CD4-positive, alpha-beta T cell treated with Interleukin-6 for 4 hours (primary cell): ENCODE data around the gene TOGARAM2.

ENCODE experiments used
- DNase-seq: peaks from one replicate; pipeline ENCODE4 v3.0.0-alpha.2; 2020; ENCODE audit warnings: mixed read lengths

Gene TOGARAM2

GRCh38 chr2:29057006-29057405 is 75.9 kb downstream of the TOGARAM2 start:
- no peak for DNase-seq

DNA sequence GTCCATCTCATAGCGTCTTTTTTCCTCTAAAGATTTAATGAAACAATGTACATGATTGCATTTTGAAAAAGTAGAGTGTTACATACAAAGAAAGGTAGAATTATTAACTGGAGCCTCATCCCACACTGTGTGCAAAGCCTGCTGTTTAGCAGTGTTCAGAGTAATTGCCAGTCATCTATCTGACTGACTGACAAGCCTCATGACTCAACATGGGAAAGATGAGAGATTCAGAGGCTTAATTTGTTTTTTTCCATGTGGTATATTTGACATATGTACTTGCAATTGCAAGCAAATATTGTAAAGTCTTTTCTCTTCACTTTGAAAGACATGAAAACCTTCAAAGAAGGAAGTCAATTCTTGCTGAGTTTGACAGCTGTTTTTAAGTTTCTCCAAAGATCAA is 78.5 kb downstream of the TOGARAM2 start:
- no peak for DNase-seq

- DNase-seq, result no peak
Measured at GRCh38 chr2:29060441-29060840, 79.3 kb downstream of the TOGARAM2 start.

DNA sequence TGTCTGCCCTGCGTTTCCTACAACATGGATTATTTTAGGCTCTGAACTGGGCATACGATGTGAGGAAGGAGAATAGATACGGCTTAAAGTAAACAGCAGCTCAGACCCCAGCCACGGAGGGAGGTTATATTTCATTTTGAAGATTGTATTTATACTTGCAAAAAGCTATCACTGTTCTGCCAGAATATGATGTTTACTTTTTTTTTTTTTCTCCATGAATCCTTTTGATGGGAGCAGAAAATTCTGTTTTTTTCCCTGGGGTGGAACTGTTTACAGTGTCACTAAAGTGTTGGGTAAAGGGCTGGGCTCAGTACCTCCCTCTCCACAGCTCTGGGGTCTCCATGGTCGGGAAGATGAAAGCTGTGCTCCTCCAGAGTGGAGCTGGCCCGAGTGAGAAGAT is 80.1 kb downstream of the TOGARAM2 start:
- no peak for DNase-seq

GRCh38 chr2:29061616-29062015 is 80.5 kb downstream of the TOGARAM2 start:
- DNase-seq, result no peak

DNA sequence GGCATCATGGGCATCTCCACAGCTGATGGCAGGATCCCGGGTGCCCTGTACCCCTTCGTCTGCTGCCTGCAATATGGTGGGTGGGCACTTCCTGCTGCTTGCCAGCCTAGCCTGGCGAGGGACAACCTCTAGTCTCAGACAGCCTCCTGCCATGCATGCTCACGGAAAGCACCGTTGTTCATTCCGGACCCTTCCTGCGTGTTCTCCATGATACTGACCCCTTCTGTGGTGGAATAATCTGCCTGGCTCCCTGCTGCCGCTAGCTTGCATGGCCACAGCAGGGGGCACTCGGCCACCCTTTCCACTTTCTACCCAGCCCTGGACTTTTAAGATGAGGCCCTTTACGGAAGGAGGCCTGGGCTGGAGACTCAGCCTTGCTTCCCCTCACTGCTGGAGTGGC is 81.3 kb downstream of the TOGARAM2 start:
- DNase-seq, result no peak

DNA sequence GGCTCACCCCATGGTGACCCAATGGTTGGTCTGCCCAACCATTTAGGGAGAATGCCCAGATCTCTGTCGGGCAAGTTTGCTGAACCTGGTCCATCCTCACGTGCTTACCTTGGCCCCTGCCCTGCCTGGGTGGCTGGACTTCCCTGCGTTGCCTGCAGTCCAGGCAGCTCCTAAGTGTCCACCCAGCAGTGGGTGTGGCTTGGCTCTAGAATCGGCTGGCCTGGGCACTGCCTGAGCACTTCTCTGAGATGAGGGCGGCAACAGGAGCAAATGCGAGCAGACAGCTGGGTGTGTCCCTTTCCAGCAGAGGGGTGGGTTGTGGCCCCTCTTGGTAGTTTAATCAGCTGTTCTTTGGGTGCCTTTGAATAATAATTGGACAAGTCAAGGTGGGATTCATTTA is 82.0 kb downstream of the TOGARAM2 start:
- no peak for DNase-seq

DNA sequence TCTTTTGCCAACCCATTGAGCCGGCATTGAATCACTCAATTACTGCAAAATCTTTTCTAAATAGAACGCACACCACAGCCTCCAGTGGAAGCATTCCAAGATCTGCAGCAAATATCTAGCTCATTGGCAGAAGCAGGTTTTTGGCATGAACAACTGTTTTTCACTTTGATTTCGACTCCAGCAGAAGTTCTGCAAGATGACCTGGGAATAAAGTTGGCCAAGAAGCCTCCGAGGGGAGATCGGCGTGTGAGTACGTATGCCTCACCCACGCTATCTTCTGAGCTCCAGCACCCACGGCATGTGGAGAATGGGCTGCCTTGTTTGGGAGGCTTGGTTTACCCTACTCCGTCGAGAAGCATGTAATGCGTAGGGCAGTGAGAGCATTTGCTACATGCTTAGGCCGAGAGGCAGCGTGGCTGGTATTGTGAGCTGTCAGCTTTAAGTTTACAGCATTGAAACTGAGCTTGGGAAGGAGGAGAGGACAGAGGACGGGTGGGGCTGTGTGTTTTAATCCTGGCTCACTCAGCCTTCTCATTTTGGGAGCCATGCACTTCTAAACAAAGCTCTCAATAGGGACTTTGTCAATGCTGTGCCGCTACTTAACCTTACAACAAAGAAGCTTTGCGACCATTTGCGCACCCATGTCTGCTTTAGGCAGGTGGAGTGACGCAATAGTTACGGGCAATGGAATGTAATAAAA is 82.7 kb downstream of the TOGARAM2 start:
- DNase-seq, result no peak

- DNase-seq, result no peak
Measured at GRCh38 chr2:29064346-29064715, 83.2 kb downstream of the TOGARAM2 start.

DNA sequence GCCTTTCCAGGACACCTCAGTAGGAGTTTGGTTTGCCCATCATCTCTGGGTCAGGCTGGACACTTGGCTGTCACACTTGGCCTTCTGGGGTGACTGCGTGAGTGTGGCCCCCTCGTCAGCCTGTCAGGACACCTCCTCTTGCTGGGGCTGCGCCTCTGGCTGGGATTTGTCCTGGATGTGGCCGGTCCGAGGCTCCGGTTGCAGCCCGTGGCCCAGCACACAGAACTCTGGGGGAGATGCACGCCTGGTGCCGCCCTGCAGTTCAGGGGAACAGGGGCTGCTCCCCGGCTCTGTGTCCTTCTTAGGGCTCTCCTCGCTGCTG is 83.6 kb downstream of the TOGARAM2 start:
- DNase-seq, result no peak

DNA sequence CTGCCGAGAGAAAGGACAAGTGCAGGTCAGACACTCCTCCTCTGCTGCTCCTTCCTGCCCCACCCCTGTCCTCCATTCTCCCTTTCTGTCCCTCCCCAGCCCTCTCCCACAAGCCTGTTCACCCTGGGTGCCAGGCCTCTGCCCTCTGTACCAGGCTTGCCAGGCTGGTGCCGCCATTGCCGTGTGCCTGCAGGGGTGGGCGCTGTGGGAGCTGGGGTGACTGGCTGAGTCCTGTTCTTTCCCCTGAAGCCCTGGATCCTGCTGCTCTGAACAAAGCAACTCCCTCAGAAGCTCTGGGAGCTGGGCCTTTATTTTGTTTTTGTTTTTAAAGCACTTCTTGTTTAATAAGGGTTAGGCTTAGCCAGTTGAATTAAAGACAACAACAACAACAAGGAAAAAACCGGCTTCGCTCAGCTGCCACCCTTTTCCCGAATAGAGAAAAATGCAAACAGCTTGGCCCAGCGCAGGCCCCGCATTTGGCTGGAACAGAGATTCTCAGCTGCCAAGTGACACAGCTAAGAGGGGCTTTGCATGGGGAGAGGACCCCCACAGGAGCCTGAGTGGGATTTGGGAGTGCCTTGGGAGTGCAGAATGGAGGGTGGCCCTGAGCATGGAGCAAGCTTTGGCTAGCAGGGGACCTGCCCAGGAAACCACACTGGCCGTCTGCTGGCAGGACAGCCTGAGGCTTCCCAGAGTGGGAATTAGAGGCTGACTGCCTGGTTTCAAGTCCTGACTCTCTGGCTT is 84.1 kb downstream of the TOGARAM2 start:
- no peak for DNase-seq

DNA sequence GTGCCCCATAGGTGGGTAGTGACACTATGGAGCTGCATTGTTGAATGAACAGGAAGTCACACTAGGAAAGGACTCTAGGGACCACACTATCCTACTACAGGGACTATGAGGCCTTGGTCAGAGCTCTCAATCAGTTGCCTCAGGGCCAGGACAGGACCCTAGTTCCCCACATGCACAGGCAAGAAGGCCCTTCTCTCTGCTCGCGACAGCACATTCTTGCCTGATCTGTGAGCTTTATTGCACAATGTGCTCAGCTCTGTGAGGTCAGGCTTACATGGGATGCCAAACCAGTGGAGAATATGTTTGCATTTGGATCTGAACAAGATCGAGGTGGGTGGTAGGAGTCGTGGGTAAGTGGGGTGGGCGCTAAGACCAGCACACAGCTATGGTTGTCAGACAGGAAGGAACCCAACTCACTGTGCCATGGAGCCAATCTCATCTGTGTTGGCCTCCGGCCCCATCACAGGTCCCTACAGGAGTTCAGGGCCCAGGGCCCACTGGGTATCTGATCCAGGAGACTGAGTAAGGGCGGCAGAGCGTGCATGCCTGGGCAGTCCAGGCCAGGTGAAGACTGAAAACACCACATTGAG is 85.3 kb downstream of the TOGARAM2 start:
- DNase-seq, result no peak

- no peak for DNase-seq
Measured at GRCh38 chr2:29066997-29067605, 86.0 kb downstream of the TOGARAM2 start.

DNA sequence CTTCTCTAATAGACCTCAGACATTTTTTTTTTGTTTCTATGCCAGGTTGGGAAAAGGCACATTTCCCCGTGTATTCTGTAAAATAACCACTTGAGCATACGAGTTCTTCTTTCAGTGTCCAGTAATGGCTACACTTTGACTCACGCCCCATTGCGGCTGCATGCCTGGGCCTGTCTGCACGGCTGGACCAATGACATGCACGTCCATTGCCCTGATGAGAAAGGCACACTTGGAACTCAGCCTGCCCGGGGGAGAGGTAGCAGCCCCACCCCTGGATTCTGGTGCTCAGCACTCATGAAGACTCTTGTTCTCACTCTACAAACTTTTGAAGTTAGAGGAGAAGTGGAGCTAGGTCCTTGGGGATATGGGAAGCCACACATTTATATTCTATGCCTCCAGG is 87.4 kb downstream of the TOGARAM2 start:
- DNase-seq, result no peak

DNA sequence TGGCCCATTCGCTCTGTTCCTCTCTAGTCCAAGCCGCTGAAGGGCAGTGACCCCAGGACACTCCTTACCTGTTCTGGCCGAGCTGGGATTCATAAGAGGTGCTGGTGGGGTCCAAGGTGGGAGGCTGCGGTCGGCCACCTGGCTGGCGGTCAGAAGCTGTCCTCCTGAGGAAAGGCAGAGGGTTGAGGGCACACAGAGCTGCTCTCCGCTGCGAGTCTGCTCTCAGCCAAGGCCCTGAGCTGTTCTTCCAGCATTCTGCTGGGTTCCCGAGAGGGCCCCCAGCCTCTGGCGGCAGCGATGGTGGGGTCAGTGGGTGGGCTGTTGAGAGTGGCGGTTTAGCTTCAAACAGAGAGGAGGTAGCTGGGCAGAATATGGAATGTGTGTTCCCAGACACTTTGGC is 89.4 kb downstream of the TOGARAM2 start:
- DNase-seq, result no peak

GRCh38 chr2:29071032-29071975 is 90.2 kb downstream of the TOGARAM2 start:
- no peak for DNase-seq

DNA sequence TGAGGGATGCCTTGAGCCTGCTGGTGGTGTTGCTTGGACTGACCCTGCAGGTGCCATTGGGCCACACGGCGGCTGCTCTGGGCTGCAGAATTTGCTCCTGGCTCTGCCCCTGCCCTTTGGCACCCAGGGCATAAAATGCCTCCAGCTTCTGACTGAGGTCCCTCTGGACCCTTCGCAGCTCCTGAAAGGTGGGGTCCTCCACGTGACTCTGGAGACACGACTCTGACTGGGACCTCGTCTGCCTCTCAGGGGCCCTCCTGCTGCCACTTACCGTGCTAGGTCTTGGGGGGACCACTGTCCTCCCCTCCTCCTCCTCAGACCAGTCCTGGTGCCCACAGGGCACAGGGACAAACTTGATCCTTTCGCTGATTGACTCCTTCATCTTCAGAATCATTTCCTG is 91.2 kb downstream of the TOGARAM2 start:
- DNase-seq, result no peak

- no peak for DNase-seq
Measured at GRCh38 chr2:29072971-29073725, 92.0 kb downstream of the TOGARAM2 start.

DNA sequence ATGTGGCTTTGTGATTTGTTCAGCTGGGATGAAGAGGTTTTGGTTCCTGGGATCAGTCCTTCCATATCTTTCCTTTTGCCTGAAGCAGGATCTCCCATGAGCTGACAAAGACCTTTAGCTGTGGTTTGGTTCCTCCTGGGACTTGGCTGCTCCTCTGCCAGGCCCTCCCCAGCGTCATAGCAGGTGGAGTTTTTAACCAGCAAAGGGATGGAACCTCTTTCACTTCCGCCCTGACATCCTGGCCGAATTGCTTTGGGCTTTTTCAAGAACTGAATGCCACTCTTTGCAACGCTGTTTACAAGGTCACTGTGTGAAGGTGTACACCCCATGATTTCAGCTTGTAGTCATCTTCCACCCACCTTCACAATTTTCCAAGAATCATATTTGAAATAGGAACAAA is 92.8 kb downstream of the TOGARAM2 start:
- DNase-seq, result no peak

- no peak for DNase-seq
Measured at GRCh38 chr2:29074411-29074810, 93.3 kb downstream of the TOGARAM2 start, which contains the start of gene PCARE. TSS of gene PCARE (minus strand) at chr2:29074523. CDS start at chr2:29074261, 262 bp downstream.

- no peak for DNase-seq
Measured at GRCh38 chr2:29075894-29076705, 95.0 kb downstream of the TOGARAM2 start.
